GM10248 (cell line): ENCODE data around the gene SCARB1.

ENCODE experiments used
- CTCF ChIA-PET: fragments of 300-600 bp; sonication (Branson Sonifier 250); formaldehyde crosslinking; extraction: SDS; loops from one replicate; lab custom pipeline; 2021; ENCODE audit warnings: antibody characterized with exemption; lab: Yijun Ruan, JAX
- POLR2A ChIA-PET: fragments of 350-650 bp; sonication (Branson Sonifier 250); formaldehyde crosslinking; extraction: SDS; loops from one replicate; lab custom pipeline; 2020; ENCODE audit warnings: antibody characterized with exemption; lab: Yijun Ruan, JAX
- DNase-seq: peaks from one replicate; pipeline ENCODE4 v3.0.0; 2012; ENCODE audit errors: extremely low spot score
- TF ChIP-seq, protein P1 (sequence below): IDR thresholded peaks from 2 replicates; pipeline ENCODE4 v1.5.1; 2012; ENCODE audit warnings: mild to moderate bottlenecking, low read depth; ENCODE audit errors: extremely low read depth, missing control alignments, control extremely low read depth

SCARB1 gene

DNA sequence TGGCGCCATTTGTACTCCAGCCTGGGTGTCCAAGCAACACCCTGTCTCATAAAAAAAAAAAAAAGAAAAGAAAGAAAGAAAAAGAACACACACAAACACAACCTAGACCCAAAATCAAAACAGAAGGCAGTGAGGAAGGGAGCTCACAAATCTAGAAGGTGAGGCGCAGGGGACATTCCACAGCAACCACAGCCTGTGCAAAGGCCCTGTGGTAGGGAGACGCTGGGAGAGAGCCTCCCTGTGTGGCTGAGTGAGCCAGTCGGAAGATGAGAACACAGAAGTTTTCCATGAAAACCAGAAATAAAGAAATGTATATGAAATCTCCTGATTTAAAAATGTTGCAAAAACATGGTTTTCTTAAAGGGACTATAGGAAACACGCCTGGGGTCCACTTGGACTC is 44.6 kb downstream of the SCARB1 start:
- ChIA-PET POLR2A (no interaction called here), CTCF (no interaction called here)
- TF ChIP-seq, protein P1, sequence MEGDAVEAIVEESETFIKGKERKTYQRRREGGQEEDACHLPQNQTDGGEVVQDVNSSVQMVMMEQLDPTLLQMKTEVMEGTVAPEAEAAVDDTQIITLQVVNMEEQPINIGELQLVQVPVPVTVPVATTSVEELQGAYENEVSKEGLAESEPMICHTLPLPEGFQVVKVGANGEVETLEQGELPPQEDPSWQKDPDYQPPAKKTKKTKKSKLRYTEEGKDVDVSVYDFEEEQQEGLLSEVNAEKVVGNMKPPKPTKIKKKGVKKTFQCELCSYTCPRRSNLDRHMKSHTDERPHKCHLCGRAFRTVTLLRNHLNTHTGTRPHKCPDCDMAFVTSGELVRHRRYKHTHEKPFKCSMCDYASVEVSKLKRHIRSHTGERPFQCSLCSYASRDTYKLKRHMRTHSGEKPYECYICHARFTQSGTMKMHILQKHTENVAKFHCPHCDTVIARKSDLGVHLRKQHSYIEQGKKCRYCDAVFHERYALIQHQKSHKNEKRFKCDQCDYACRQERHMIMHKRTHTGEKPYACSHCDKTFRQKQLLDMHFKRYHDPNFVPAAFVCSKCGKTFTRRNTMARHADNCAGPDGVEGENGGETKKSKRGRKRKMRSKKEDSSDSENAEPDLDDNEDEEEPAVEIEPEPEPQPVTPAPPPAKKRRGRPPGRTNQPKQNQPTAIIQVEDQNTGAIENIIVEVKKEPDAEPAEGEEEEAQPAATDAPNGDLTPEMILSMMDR, result no peak
- no peak for DNase-seq

DNA sequence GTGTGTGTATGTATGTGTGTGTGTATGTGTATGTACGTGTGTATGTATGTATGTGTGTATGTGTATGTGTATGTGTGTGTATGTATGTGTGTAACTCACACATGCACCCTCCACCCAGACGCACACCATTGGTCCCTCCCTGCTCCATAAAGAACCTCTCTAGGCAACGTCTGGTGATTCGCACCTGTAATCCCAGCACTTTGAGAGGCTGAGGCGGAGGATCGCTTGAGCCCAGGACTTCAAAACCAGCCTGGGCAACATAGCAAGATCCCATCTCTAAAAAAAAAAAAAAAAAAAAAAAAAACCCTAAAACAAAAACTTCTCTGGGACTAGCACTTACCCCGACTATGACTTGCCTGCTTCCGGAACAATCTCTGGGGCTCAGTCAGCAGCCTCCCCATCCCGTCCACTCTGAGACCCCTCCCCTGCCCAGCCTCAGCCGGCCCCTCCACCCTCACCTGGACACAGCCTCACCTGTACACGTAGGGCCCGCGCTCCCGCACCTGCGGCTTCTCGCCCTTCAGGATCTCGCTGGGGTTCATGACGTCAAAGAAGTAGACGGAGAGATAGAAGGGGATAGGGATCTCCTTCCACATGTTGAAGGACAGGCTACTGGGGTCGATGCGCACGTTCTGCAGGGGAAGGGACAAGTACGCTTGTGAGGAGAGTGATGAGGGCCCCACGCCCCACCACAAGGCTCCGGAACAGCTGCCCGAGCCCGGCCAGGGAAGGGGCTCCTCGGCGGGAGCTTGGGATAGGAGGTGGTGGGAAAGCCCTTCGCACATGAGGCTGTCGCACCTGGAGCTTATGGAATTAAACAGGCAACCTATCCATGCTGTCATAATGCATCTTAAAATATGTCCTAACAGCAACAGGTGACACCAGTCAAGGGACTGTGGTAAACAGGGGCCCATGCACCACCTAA is 46.3 kb downstream of the SCARB1 start:
- POLR2A ChIA-PET, result no interaction called here
- TF ChIP-seq, protein P1, result no peak
- CTCF ChIA-PET, result interaction anchor here (1.1 kb wide), 1 partner anchor 15 kb away, joined by 3 read pairs; no protein-coding TSS in a partner anchor
- DNase-seq, result no peak

DNA sequence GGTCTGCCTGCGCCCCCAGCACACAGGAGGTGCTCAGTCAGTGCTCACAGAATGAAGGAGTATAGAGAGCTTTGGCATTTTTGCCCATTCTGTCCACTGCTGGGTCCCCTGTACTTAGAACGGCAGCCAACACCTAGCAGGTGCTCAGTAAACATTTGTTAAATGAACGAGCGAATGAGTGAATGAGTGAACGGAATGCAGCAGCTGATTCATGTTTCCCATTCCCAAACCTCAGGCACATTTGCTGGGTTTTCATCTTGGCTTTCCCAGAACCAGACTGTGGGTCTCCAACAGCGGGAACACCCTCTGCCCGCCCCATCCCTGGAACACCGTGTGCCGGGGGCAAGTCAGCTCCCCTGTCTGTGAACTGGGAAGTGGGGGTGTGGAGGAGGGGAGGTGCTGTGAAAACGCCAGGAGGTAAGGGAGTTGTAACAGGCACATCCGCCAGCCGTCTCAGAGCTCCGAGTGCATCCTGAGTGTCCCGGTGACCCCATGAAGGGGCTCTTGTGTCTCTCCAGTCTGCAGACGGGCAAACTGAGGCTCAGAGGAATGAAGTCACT is 47.3 kb downstream of the SCARB1 start:
- CTCF ChIA-PET, result no interaction called here
- POLR2A ChIA-PET, result no interaction called here
- TF ChIP-seq, protein P1, result no peak
- DNase-seq, result no peak

DNA sequence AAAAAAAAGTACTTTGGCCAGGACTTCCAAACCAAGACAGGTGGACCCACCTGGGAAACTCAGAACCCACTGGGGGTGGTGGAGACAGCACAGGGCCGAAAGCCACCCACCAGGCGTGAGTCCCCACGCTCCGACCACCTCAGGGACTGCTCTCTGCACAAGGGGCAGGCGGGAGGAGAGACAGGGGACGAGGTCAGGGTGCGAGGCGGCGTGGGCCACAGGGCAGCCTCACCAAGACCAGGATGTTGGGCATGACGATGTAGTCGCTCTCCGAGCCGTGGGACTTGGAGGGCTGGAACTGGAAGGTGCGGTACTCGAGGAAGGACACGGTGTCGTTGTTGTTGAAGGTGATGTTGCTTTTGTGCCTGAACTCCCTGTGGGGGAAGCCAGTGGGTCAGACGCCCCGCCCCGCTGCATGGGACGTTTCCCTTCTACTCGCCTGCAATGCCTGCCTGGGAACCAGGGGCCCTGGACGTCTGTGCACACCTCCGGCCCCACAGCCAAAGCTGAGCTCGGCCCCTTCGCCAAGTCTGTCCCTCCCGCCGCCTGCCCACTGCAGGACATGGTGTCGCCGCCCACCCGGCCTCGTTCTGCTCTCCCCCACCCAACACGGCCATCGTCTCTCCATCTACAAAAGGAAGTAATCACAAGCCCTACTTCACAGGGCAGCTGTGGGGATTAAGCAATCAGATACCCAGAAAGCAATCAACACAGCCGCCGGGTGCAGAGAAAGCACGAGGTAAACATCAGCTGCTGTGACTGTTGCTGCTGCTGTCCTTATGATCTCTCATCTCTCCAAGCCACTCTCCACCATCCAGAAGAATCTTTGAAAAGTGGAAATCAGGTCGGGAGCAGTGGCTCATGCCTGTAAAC is 48.7 kb downstream of the SCARB1 start:
- no peak for DNase-seq
- TF ChIP-seq, protein P1, result no peak
- POLR2A ChIA-PET, result no interaction called here
- CTCF ChIA-PET, result no interaction called here

DNA sequence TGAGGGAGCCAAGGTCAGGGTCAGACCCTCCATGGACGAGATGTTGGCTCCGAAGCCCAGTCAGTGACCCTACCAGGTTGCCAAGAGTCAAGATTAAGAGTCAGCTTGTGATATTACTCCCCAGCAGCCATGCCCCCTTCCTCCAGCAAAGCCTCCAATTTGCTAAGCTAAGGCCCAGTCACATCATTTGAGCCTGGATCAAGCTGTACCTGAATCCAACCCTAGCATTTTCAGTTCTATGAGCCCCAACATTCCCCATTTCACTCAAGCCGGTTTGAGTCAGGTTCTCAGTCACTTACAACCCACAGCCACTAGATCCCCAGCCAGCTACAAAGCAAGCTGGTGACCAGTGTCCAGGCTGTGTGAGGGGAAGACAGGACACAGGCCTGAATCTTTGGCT is 49.9 kb downstream of the SCARB1 start:
- ChIA-PET POLR2A (no interaction called here), CTCF (no interaction called here)
- DNase-seq, result no peak
- TF ChIP-seq, protein P1, result no peak

DNA sequence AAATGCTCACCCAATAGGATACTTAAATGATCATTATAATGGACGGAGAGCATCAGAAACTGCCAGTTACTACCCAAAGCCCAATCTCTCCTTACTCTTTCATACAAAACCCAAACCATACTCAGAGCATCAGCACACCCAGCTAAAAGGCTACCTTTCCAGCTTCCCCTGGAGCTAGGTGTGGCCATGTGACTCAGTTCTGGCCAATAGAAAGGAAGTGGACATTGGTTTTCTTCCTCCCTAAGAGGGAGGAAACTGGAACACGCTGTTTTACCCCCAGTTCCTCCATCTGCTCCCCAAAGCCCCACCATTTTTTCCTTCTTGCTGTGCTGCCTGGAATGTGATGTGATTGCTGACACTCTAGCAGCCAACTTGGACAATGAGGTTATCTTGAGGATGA is 50.7 kb downstream of the SCARB1 start:
- ChIA-PET POLR2A (no interaction called here), CTCF (no interaction called here)
- TF ChIP-seq, protein P1, result no peak
- no peak for DNase-seq
